Measurements from ENCODE around the gene HEATR5B. TPM values are rescaled to one million over a fixed set of nuclear protein-coding genes. Genes with fewer than 3 reads are reported as not detected.
A peak's percentile ranks its signal among the peaks of the same experiment; 100 is the strongest.

Gene HEATR5B
- total and polyA plus RNA-seq, 2 of the 4 experiments (the other 2 are of a cell fraction) = 8.3 to 17.9 TPM

DNA sequence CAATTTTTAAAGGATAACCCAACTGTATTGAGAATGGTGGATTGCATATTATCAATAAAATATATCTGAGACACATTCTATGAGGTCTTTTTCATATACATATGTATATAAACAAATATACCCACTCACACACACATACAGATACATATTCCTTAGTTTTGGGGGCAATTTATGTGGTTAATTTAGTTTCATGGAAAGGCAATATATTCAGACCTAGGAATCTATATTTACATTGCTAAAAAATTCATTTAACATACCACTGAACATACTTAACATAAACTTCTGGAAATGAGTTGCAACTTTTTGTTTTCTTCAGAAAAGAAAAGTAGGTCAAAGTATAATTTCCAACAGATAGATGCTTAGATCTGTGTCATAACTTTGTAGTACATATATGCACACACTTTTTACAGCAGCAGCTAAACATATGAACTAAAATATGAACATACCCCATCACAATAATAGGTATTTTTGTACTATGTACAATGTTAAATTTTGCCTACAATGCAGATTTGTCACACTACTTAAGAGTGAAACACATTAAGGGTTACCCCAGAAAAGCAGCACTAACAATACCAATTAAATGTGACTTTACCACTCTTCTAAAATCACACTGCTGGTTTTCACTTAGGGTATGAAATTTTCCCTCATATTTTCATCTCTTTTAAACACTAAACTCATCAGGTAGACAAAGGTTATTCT lies 23.0 kb downstream of the HEATR5B start:
- intact Hi-C loops (cut with micrococcal nuclease) (no loop called here), in situ Hi-C loops (cut with MboI; ENCODE audit: low sequenced_read_pairs) (no loop called here), dilution Hi-C loops (cut with HindIII; ENCODE audit: low sequenced_read_pairs, unreplicated experiment) (no loop called here)
- DNase-seq = no peak
- Histone ChIP-seq H4K8ac (ENCODE audit: low read depth in 2 of 2, low read length in 2 of 2) (no peak overlapping the region), H3K18ac (ENCODE audit: low read depth, low read length) (no peak overlapping the region), H3K14ac (replicated peaks; ENCODE audit: low read depth, low read length) (no peak overlapping the region), H2BK15ac (ENCODE audit: low read depth, low read length) (no peak overlapping the region), H4K91ac (ENCODE audit: insufficient read depth, low read depth, low read length) (no peak overlapping the region), H2AFZ (replicated peaks; ENCODE audit: low read length, poor library complexity) (no peak overlapping the region), H2BK120ac (ENCODE audit: low read depth, low read length) (no peak overlapping the region), H3K27me3 (ENCODE audit: control insufficient read depth, insufficient read depth, low read length) (no peaks in the 10 kb centered on the region), H3K27ac (ENCODE audit: insufficient read depth, low read length) (no peak overlapping the region), H2AK5ac (ENCODE audit: low read depth, low read length) (no peak overlapping the region), H3K4me1 (ENCODE audit: control insufficient read depth, insufficient read depth, low read length) (peaks cover 2% of the 10 kb centered on the region; the same call in 1 of the 2 replicates), H3K9me1 (ENCODE audit: insufficient read depth, low read length) (peaks cover 3% of the 10 kb centered on the region; the same call in 1 of the 2 replicates), H3K4ac (ENCODE audit: low read depth, low read length) (no peak overlapping the region), H3K4me3 (ENCODE audit: insufficient read depth, low read depth, low read length) (no peak overlapping the region), H2AK9ac (replicated peaks; ENCODE audit: low read depth, low read length, poor library complexity) (no peak overlapping the region), H4K5ac (ENCODE audit: low read depth, low read length) (no peak overlapping the region), H3K79me1 (ENCODE audit: low read depth in 1 of 2, low read length in 2 of 2) (no peaks in the 10 kb centered on the region), H2BK20ac (ENCODE audit: low read depth, low read length) (no peak overlapping the region), H3K36me3 (ENCODE audit: control insufficient read depth, insufficient read depth, low read length) (peaks cover 24% of the 10 kb centered on the region), H2BK5ac (ENCODE audit: low read depth, low read length, poor library complexity, severe bottlenecking) (no peak overlapping the region), H3K23ac (ENCODE audit: low read depth, low read length) (no peak overlapping the region), H4K20me1 (ENCODE audit: insufficient read depth, low read length) (no peaks in the 10 kb centered on the region), H3K56ac (ENCODE audit: extremely low read depth, insufficient read depth, low read length) (no peak overlapping the region), H3K9ac (ENCODE audit: low read depth, low read length) (no peak overlapping the region), H3K9me3 (ENCODE audit: control insufficient read depth, insufficient read depth, low read length) (no peaks in the 10 kb centered on the region), H3K4me2 (ENCODE audit: low read depth, low read length) (no peak overlapping the region)
- no peak for TF ChIP-seq FOS (IDR thresholded peaks at IDR 0.05; ENCODE audit: low read depth, low read length)
- peak; percentile 72 for TF ChIP-seq MAFK (IDR thresholded peaks at IDR 0.05; ENCODE audit: low read depth, low read length)
- no peak for TF ChIP-seq BHLHE40 (IDR thresholded peaks at IDR 0.05; ENCODE audit: low read depth, low read length)
- no peak for ATAC-seq (ENCODE audit: low read depth)
- ChIA-PET POLR2A (ENCODE audit: unreplicated experiment) (no interaction called here), CTCF (interaction anchor here (1.0 kb wide), 1 partner anchor 45 kb away, joined by 3 read pairs; no protein-coding TSS in a partner anchor)
- BruUV-seq (replicated peaks) = no TSS peak
